GM21786 (cell line): ENCODE results near the gene TNFRSF4.

ENCODE experiments used
- ATAC-seq: cut with Tn5 transposase; IDR thresholded peaks from one replicate; pipeline ENCODE4 v1.9.1; 2021; ENCODE audit not compliant: unreplicated experiment

TNFRSF4 gene

DNA sequence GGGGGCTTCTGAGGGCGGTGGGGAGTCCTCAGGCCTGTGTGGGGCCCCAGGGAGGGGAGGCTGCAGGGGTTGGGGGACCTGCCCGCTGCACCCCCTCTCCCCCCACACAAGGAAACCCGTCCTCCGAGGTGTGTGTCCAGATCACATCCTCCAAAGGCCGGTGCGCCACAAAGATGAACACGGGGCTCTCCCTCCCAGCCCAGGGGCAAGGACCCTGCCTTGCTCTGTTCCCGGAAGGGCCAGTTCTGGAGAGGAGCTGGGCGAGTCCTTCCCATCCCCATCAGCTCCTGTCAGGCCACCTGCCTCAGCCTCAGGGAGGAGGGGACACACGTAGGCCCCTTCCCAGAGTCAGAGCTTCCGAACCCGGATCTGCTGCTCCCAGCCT is 42.8 kb downstream of the TNFRSF4 start:
- ATAC-seq, result no peak

DNA sequence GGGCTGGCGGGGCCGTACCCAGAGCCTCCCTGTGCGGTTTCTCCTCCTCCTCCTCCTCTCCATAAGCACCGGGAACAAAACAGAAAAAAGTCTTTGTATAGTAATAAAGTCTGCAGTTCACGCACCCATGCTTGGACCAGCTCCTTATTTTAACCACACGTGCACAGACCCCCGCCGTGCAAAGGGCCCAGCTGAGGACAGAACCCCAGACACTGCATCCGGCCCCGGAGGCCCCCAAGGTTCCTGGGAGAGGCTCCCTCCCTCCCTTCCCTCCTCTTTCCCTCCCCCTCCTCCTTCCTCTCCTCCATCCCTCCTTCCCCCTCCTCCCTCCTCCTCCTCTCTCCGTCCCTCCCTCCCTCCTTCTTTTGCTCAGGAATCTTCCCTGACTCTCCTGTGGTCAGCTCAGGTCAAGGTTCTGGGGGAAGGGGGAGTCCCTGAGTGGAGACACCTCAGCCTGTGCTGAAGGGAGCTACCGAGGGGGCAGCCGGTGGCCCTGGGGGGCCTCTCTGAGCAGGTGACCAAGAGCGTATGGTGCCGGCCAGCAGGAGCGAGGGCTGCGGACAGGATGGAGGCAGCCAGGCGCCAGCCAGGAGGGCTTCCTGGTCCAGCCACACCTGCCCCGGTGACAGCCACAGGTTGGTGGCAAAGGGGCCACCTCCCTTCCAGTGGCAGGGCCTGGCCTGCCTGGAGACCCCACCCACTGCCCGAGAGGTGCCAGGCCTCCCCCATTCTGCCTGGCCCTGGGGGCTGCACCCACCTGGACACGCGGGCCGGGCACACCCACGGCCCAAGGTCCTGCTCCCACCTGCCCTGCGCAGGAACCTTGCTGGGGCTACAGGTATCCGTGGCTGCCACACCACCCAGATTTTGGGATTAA is 43.5 kb downstream of the TNFRSF4 start:
- ATAC-seq, result no peak

DNA sequence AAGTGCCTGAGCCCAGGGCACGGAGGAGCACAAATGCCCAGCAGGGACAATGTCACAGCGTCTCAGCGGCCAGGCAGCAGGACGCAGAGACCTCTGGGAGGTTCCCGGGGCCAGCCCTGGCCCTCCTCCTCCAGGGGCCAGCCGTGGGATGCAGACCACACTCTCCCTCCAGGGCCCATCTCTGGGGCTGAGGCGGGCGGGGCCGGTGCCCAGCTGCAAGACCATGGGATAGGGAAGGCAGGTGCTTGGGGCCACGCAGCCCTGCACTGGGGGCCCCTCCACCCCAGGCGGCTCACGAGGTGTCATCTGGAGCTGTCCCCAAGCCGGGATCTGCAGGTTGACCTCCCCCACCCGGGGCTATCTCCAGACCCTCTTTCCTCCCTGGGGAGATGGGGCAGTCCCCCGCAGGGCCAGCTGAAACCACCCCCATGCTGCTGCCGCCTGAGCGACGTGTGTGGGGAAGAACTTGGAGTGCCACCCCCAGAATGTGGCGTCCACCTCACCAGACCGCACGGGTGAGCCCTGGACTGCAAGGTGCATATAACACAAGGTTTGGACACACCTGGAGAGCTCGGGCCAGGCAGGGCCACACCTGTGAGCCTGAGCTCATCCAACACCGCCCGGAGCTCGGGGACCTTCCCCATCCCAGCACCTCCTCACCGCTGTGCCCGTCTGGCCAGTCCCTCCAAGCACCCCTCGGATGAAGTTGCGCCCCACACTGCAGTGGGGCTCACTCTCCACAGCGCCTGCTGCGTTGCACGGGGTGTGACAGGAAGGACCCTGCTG is 44.3 kb downstream of the TNFRSF4 start:
- no peak for ATAC-seq

DNA sequence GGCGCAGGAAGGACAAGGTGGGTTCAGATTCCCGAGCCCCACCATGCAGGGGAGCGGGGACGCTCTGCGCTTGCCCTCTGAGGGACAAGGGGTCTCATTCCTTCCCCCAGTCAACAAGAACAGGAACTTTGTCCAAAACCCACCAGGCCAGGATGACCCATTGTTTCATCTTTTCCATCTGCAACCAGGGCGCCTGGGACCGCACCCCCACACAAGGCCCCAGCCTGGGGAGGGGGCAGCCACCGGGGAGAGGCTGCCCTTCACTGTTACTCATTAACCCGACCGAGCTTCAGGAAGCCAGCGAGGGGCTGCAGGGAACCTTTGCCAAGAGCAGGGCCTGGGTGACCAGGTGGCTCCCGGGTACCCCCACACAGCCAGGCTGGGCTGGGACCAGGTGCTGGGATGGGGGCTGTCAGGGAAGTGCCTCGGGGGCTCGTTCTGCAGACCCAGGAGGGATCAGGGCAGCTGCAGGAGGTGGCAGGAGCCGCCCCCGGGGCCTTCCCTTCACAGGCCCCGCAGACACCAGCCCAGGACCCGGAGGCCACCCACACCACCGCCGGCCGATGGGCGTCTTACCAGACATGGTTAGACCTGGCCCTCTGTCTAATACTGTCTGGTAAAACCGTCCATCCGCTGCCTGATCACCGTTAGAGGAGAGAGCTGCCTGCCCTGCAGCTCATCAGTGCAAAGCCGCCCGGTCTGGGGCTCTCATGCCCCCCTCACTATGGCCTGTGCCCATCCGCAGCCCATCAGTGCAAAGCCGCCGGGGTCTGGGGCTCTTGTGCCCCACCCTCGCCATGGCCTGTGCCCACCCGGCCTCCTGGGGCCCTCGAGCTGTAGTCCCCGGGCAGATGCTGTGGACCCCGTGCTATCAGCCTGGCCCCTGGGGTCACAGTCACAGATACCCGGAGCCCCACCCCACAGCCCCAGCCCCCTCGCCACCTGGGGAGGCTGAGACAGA is 45.2 kb downstream of the TNFRSF4 start:
- no peak for ATAC-seq

DNA sequence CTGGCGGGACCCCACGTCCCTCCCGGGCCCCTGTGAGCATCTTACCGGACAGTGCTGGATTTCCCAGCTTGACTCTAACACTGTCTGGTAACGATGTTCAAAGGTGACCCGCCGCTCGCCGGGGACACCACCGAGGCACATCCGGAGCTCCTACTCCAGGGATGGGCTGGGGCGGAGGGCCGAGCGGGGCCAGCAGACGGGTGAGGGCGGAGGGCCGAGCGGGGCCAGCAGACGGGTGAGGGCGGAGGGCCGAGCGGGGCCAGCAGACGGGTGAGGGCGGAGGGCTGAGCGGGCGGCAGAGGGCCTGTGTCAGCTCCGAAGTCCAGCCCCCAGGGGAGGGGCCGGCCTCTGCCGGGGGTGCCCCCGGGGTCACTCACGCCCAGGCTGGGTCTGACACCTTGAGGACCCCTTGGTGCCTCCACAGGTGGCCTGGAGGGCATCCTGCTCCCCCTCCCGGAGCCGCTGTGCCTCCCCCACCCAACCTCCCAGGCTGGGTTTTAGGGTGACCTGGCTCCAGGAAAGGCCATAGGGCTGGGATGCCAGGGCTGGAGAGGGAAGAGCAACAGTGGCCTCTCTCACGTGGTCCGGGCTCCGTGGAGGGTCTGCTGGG is 46.0 kb downstream of the TNFRSF4 start:
- no peak for ATAC-seq

DNA sequence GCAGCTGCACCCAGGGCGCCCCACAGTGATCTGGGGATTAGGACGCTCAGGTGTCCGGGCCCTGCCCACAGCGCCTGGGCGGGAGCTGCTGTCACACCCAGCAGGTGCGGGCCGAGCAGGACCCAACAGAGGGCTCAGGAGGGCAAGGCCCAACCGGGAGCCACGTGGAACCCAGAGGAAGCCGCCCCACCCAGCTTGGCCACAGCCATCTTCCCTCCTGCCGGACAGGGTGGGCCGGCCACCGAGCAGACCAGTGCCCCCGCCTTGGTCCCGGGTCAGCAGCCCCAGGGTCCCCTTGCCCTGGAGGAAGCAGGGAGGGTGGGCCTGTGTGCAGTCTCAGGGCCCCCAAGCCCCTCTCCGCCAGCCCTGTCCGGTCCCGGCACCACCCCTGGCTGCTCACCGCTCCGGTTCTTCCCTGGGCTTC is 46.5 kb downstream of the TNFRSF4 start:
- ATAC-seq, result no peak

DNA sequence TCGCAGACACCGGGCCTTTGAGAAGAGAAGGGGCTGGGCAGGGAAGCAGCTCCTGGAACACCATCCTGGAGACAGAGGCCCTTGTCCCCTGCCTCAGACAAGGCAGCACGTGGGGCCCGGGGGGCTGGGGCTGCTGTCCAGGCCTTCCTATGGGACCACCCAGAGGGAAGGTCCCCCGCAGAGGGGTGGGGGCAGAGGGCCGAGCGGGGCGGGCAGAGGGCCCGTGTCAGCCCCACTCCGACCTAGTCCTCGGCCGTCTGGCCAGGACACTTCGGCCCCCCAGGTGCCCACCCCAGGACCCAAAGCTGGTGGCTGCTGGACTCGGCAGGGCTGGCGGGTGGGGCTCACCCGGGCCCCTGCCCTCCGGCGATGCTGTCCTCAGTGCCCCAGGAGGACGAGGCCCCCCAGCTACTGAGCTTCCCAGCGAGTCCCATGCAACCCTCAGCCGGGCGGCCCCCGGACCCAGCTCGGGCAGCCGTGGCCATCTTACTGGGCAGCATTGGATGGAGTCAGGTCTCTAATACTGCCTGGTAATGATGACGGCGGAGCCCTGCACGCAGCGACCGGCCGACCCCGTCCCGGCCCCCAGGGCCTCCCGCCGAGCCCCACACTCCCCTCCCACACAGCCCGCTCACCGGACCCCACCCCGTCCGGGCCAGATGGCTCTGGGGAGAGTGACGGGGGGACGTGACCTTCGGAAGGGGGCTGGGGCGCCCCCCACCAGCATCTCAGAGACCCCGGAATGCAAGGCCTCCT is 47.1 kb downstream of the TNFRSF4 start:
- ATAC-seq, result no peak

DNA sequence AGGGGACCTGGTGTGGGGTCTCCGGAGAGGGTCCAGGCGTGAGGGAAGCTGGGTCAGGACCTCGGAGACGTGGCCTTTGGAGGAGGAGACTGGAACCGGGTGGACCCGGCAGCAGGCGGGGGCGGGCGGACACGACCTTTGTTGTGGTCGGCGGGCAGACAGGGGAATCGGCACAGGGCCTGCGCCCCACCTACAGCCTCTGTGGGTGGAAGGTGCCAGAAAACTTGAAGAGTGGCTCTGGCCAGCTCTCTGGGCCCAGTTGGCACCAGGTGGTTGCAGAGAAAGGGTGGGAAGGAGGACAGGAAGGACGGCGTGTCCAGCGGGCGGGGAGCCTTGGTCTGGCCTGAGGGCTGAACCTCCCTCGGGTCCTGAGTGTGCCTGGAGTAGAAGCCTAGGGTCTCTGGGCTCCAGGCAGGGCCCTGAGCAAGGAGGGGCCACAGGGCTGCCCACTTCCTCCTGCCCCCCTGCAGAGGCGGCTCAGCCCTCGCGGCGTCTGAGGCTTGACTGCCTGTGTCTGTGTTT is 48.0 kb downstream of the TNFRSF4 start:
- no peak for ATAC-seq

DNA sequence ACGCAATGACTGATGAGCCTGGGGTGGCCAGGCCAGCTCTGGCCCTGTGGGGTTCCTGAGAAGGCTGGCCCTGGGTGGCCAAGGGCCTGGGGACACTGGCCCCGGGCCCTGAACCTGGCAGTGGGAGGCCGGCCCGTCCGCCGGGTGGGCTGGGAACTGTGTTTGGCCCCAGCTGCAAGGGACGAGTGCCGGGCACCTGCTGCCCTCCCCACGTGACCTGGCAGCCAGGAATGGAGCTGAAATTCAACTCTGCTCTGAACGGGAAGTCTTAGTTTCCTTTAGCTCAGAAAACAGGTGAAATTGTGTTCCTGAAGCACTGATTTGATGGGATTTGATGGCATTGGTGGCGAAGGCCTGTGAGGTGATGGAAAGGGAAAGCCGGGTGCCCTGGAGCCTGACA is 48.5 kb downstream of the TNFRSF4 start:
- no peak for ATAC-seq

DNA sequence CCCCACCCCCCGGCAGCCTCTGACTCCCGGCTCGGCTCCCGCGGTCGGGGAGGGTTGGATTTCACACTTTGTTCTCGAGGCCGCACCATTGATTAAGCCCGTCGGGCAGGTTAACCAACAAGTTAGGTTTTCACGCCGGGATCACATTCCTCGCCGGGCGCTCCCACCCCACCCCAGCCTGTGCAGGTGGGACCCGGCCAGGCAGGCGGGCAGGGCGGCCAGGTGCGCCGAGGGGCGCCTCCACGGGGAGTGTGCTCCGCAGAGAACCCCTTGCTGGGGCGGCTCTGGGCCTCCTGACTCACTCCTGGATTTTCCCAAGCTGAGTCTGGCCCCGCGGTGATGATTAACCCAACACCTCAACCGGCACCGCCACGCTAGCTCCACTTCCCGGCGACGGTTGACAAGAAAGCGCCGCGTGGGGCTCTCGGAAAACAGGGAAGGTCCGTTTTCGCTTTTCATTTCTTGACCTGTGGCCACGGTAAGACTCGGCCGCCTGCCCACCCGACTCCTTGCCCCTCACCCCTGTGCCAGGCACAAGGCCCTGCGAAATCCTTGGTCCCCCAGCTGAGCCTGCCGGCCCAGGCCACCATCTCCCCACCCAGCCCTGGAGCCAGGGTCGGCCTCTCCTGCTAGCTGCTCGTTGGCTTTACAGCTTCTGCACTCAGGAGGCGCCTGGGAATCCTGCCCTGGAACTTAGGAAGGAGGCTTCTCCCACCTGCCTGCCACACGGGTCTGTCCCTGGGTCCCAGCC is 49.1 kb downstream of the TNFRSF4 start:
- ATAC-seq, result no peak

DNA sequence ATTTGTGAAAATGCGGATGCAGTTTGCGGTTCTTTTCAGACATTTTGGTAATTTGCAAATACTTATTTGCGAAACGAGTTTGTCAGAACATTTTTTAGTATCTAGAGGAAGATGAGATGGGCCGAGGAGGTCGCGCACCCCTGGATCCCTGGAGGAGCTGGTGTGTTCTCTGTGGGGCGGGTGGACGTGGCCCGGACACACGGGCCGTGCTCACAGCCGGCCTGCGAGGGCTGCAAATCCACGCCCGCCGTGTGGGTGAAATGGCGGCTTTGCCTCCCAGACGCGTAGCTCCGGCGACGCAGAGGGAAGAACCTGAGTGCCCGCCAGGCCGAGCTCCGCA is 49.6 kb downstream of the TNFRSF4 start:
- no peak for ATAC-seq

DNA sequence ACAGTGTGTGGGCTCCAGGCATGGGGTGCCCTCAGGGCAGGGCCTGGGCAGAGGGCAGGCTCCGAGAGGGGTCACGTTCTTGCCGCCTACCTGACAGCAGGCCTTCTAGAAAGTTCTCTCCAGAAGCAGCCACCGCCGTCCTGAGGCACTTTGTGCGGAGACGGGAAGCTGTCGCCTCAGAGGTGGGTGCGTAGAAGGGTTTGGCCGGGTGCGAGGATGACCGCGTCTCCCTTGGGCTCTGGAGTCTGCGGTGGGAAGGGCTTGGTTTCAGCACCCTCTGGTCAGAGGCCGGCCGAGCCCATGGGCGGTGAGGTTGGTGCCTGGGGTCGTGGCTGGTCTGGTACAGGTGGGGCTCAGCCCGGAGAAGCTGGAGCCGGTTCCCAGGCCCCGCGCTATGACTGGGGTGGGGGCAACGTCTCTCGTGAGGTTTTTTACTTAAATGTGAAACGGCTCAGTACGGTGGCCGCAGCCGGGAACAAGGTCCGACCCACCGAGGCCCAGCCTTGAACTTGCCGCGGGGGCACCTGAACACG is 50.3 kb downstream of the TNFRSF4 start:
- ATAC-seq, result no peak

DNA sequence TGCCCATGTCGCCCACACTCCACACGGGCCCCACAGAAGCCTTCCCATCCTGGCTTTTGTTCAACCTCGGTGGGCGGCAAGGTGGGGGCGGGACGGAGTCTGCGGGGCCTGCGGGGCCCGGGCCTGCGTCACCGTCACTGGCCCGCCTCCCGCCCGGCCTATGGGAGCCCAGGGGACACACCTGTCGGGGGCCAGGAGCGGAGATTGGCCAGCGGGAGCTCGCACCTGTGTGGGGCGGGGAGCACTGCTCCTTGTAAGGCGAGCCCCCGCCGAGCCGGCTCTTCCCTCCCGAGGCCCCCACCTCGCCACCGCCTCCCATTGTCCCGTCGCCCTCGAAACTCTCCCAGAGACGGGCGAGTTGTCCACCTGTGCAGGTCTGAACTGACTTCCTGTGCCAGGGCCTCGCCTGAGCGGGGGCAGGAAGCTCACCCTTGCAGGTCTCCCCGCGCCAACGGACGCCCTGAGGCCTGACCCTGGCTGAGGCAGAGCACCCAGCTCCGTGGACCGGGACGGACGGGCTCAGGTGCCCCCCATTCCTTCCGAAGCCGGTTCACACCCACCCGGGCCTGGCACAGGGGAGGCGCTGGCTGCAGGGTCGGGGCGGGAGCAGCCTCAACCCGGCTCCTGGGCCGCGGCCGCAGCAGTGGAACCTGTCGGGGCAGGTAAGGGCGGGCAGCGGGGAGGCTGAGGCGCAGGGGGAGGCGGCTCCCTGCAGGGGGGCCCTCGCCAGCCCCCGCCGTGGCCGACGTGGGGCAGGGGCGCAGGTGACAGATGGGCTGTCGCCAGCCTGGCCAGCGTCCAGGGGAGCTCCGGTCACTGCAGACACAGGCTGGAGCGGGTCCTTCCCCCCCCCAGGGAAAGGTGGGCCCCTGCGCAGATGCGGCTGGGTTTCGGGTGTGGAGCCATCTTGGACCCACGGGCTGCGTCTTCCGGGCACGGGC is 51.1 kb downstream of the TNFRSF4 start:
- ATAC-seq, result no peak

DNA sequence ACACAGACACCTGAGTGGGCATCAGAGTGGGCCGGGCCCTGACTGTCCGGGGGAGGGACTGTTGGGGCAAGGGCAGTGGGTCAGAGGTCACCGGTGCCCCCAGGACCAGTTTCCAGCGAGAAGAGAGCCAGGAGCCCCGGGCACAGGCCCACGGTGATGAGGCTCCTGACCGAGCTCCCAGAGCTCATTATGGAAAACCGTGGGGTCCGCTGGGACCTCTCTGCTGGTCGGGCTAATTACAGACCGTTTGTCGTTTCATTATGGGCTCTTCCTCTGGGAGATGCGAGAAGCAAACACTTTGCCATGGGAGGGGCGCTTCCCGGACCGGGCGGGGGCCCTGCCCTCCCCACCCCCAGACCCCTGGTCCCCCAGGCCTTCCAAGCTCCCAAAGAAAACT is 52.3 kb downstream of the TNFRSF4 start:
- no peak for ATAC-seq
